Skeletal muscle cell (primary cell): ENCODE data around the gene FBXW7.

Source experiments
- DNase-seq: peaks from one replicate; pipeline ENCODE4 v3.0.0-alpha.2; 2010; ENCODE audit warnings: low read depth
- H3K4me3 ChIP-seq: 2 replicates; pipeline ENCODE4 v1.5.1; 2011; ENCODE audit warnings: low read depth, mild to moderate bottlenecking, control low read depth, low read length, moderate library complexity

Gene FBXW7

GRCh38 chr4:152281211-152281610 is 254.7 kb downstream of the FBXW7 start:
- no peak overlapping the region for H3K4me3 ChIP-seq
- no peak for DNase-seq

- no peak for DNase-seq
- H3K4me3 ChIP-seq: no peak overlapping the region
These were observed 256.7 kb downstream of the FBXW7 start for GRCh38 chr4:152279234-152279566.

GRCh38 chr4:152278505-152279233 is 257.2 kb downstream of the FBXW7 start:
- no peak for DNase-seq
- no peak overlapping the region for H3K4me3 ChIP-seq

GRCh38 chr4:152278172-152278504 is 257.8 kb downstream of the FBXW7 start:
- H3K4me3 ChIP-seq: no peak overlapping the region
- no peak for DNase-seq

- no peak for DNase-seq
- H3K4me3 ChIP-seq: no peak overlapping the region
These were observed 258.6 kb downstream of the FBXW7 start for GRCh38 chr4:152277333-152277732.

- no peak overlapping the region for H3K4me3 ChIP-seq
- DNase-seq: no peak
These were observed 262.5 kb downstream of the FBXW7 start for GRCh38 chr4:152273343-152273742.
